ENCODE measurements around the gene DNAH10.

- no peak for TF ChIP-seq POLR2A (IDR thresholded peaks at IDR 0.05; ENCODE audit: extremely low read depth, insufficient read length)
- TF ChIP-seq, protein P1, sequence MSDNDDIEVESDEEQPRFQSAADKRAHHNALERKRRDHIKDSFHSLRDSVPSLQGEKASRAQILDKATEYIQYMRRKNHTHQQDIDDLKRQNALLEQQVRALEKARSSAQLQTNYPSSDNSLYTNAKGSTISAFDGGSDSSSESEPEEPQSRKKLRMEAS (IDR thresholded peaks at IDR 0.05; ENCODE audit: low read depth, low read length): no peak
- no peak for TF ChIP-seq MYC (IDR thresholded peaks at IDR 0.05; ENCODE audit: low read depth, low read length)
Measured at GRCh38 chr12:123892853-123893252, 130.8 kb downstream of the DNAH10 start.

Data from NB4 (cell line).